Measurements from ENCODE around the gene ENPP6. TPM values are rescaled to one million over a fixed set of nuclear protein-coding genes. Genes with fewer than 3 reads are reported as not detected.

ENPP6 gene
- not detected in 2 replicates for polyA plus RNA-seq (2012; rRNA removed)
- polyA plus RNA-seq (2012; cell fraction: cytosol; rRNA removed): 0.01 and 0.04 TPM in 2 replicates
- polyA plus RNA-seq (2012; cell fraction: nucleus; rRNA removed): 0.12 TPM in 1 of 2 replicates, not detected in the other

GRCh38 chr4:184217634-184218033 lies at the start of gene ENPP6:
Gene ENPP6, minus strand, starts transcription at chr4:184217873. Its CDS starts 54 bp downstream, at chr4:184217819.
- Histone ChIP-seq H3K79me2 (ENCODE audit: insufficient read depth) (no peaks in the 10 kb centered on the region), H3K27ac (ENCODE audit: low read depth in 2 of 2, low read length in 1 of 2) (no peak within 1 kb of the TSS), H3K27me3 (ENCODE audit: insufficient read depth) (0 out of 2 replicates have a peak, but pooled peaks cover 8% of the 10 kb centered on the region), H2AFZ (ENCODE audit: low read depth) (no peak within 1 kb of the TSS), H4K20me1 (ENCODE audit: insufficient read depth) (no peaks in the 10 kb centered on the region), H3F3A (replicated peaks; ENCODE audit: insufficient read depth) (no peaks in the 10 kb centered on the region), H3K9me2 (no peaks in the 10 kb centered on the region), H3K36me3 (replicated peaks in 1 of 2; ENCODE audit: control insufficient read depth in 1 of 2, insufficient read depth in 2 of 2, low read length in 1 of 2) (no peaks in the 10 kb centered on the region), H3K9ac (no peak within 1 kb of the TSS), H3K4me1 (ENCODE audit: control insufficient read depth in 1 of 2, insufficient read depth in 2 of 2, low read depth in 1 of 2, low read length in 1 of 2) (peaks cover 0 to 11% of the 10 kb centered on the region in 2 experiments; a peak in 1 of 4 replicates), H3K4me2 (no peak within 1 kb of the TSS), H3K4me3 (ENCODE audit: low read depth in 2 of 2, low read length in 1 of 2) (no peak within 1 kb of the TSS), H3K9me3 (no peaks in the 10 kb centered on the region)
- TF ChIP-seq EP300 (IDR thresholded peaks at IDR 0.05; ENCODE audit: borderline replicate concordance in 1 of 2, low read depth in 1 of 2, low read length in 1 of 2) (no peak), FOXJ3 (CRISPR knock-in tag; IDR thresholded peaks at IDR 0.05) (no peak), SMC3 (IDR thresholded peaks at IDR 0.05; ENCODE audit: low read depth, low read length) (no peak), FOXM1 (IDR thresholded peaks at IDR 0.05; ENCODE audit: low read depth) (no peak), TAF1 (IDR thresholded peaks at IDR 0.05; ENCODE audit: borderline replicate concordance, low read depth, low read length) (no peak), MXI1 (IDR thresholded peaks at IDR 0.05; ENCODE audit: low read depth, low read length) (no peak), RXRA (IDR thresholded peaks at IDR 0.05; ENCODE audit: borderline replicate concordance, low read depth) (no peak), RCOR1 (IDR thresholded peaks at IDR 0.05; ENCODE audit: low read length) (no peak)
- TF ChIP-seq, protein P1, sequence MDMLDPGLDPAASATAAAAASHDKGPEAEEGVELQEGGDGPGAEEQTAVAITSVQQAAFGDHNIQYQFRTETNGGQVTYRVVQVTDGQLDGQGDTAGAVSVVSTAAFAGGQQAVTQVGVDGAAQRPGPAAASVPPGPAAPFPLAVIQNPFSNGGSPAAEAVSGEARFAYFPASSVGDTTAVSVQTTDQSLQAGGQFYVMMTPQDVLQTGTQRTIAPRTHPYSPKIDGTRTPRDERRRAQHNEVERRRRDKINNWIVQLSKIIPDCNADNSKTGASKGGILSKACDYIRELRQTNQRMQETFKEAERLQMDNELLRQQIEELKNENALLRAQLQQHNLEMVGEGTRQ (IDR thresholded peaks at IDR 0.05; ENCODE audit: borderline replicate concordance, low read depth, low read length): no peak
- ChIA-PET POLR2A (no interaction called here), CTCF (interaction anchor here (0.7 to 1.5 kb wide), 2 partner anchors 11 to 46 kb away, joined by 3 to 6 read pairs; no protein-coding TSS in a partner anchor)
- WGBS (ENCODE audit: low lambda C conversion rate): 50% methylated on average over 8 of the region's 8 CpGs
- DNase-seq: no peak

GRCh38 chr4:184267206-184267608 lies 49.5 kb upstream of the ENPP6 start:
- WGBS (ENCODE audit: low lambda C conversion rate): 90% methylated on average over 1 of the region's 1 CpG
- DNase-seq: no peak
- no peaks in the 10 kb centered on the region for H3K9me2 ChIP-seq
- no peak overlapping the region for H2AFZ ChIP-seq (ENCODE audit: low read depth)
- H3K27me3 ChIP-seq (ENCODE audit: insufficient read depth): no peaks in the 10 kb centered on the region
- H3K4me3 ChIP-seq (ENCODE audit: low read depth in 2 of 2, low read length in 1 of 2): no peak overlapping the region
- H4K20me1 ChIP-seq (ENCODE audit: insufficient read depth): no peaks in the 10 kb centered on the region
- POLR2A ChIA-PET: no interaction called here
- H3K79me2 ChIP-seq (ENCODE audit: insufficient read depth): no peaks in the 10 kb centered on the region
- H3K36me3 ChIP-seq (replicated peaks in 1 of 2; ENCODE audit: control insufficient read depth in 1 of 2, insufficient read depth in 2 of 2, low read length in 1 of 2): no peaks in the 10 kb centered on the region
- H3K4me1 ChIP-seq (ENCODE audit: control insufficient read depth in 1 of 2, insufficient read depth in 2 of 2, low read depth in 1 of 2, low read length in 1 of 2): peaks cover 2 to 19% of the 10 kb centered on the region in 2 experiments; a peak in 2 of 4 replicates
- peak overlapping the region; percentile 65 for H3K4me2 ChIP-seq
- CTCF ChIA-PET: interaction anchor here (0.6 to 1.2 kb wide), 3 partner anchors 76 to 398 kb away, joined by 3 read pairs; no protein-coding TSS in a partner anchor
- no peaks in the 10 kb centered on the region for H3K9me3 ChIP-seq
- no peak overlapping the region for H3K9ac ChIP-seq
- H3K27ac ChIP-seq (ENCODE audit: low read depth in 2 of 2, low read length in 1 of 2): no peak overlapping the region; a peak in 1 of 4 replicates
- H3F3A ChIP-seq (replicated peaks; ENCODE audit: insufficient read depth): peaks cover 5% of the 10 kb centered on the region
- no peak for TF ChIP-seq CHD2 (IDR thresholded peaks at IDR 0.05; ENCODE audit: low read length, partially characterized antibody)
- no peak for TF ChIP-seq RFX5 (IDR thresholded peaks at IDR 0.05; ENCODE audit: low read length)
- TF ChIP-seq FOXM1 (IDR thresholded peaks at IDR 0.05; ENCODE audit: low read depth): no peak
- TF ChIP-seq, protein P2, sequence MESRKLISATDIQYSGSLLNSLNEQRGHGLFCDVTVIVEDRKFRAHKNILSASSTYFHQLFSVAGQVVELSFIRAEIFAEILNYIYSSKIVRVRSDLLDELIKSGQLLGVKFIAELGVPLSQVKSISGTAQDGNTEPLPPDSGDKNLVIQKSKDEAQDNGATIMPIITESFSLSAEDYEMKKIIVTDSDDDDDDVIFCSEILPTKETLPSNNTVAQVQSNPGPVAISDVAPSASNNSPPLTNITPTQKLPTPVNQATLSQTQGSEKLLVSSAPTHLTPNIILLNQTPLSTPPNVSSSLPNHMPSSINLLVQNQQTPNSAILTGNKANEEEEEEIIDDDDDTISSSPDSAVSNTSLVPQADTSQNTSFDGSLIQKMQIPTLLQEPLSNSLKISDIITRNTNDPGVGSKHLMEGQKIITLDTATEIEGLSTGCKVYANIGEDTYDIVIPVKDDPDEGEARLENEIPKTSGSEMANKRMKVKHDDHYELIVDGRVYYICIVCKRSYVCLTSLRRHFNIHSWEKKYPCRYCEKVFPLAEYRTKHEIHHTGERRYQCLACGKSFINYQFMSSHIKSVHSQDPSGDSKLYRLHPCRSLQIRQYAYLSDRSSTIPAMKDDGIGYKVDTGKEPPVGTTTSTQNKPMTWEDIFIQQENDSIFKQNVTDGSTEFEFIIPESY (IDR thresholded peaks at IDR 0.05; ENCODE audit: borderline replicate concordance, low read depth): no peak
- TF ChIP-seq, protein P3, sequence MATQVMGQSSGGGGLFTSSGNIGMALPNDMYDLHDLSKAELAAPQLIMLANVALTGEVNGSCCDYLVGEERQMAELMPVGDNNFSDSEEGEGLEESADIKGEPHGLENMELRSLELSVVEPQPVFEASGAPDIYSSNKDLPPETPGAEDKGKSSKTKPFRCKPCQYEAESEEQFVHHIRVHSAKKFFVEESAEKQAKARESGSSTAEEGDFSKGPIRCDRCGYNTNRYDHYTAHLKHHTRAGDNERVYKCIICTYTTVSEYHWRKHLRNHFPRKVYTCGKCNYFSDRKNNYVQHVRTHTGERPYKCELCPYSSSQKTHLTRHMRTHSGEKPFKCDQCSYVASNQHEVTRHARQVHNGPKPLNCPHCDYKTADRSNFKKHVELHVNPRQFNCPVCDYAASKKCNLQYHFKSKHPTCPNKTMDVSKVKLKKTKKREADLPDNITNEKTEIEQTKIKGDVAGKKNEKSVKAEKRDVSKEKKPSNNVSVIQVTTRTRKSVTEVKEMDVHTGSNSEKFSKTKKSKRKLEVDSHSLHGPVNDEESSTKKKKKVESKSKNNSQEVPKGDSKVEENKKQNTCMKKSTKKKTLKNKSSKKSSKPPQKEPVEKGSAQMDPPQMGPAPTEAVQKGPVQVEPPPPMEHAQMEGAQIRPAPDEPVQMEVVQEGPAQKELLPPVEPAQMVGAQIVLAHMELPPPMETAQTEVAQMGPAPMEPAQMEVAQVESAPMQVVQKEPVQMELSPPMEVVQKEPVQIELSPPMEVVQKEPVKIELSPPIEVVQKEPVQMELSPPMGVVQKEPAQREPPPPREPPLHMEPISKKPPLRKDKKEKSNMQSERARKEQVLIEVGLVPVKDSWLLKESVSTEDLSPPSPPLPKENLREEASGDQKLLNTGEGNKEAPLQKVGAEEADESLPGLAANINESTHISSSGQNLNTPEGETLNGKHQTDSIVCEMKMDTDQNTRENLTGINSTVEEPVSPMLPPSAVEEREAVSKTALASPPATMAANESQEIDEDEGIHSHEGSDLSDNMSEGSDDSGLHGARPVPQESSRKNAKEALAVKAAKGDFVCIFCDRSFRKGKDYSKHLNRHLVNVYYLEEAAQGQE (IDR thresholded peaks at IDR 0.05; ENCODE audit: low read depth, low read length): no peak
- no peak for TF ChIP-seq JUND (IDR thresholded peaks at IDR 0.05)
- no peak for TF ChIP-seq CTCF (IDR thresholded peaks at IDR 0.05)
- TF ChIP-seq SMC3 (IDR thresholded peaks at IDR 0.05; ENCODE audit: low read depth, low read length): no peak
- TF ChIP-seq RXRA (IDR thresholded peaks at IDR 0.05; ENCODE audit: borderline replicate concordance, low read depth): no peak
- TF ChIP-seq, protein P4, sequence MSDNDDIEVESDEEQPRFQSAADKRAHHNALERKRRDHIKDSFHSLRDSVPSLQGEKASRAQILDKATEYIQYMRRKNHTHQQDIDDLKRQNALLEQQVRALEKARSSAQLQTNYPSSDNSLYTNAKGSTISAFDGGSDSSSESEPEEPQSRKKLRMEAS (IDR thresholded peaks at IDR 0.05; ENCODE audit: low read depth): no peak
- TF ChIP-seq RAD21 (IDR thresholded peaks at IDR 0.05; ENCODE audit: low read length): no peak
- no peak for TF ChIP-seq YY1 (IDR thresholded peaks at IDR 0.05; ENCODE audit: low read depth)
- no peak for TF ChIP-seq FOXJ3 (CRISPR knock-in tag; IDR thresholded peaks at IDR 0.05)
- TF ChIP-seq GABPA (IDR thresholded peaks at IDR 0.05; ENCODE audit: low read depth): no peak

Data from SK-N-SH (cell line).